ENCODE data around the gene ZNF611.
"Not testable (repeated sequence)": the region's sequence is repeated elsewhere in the genome, so short reads cannot be mapped to it uniquely, and the experiment has no call there.

The ZNF611 gene

GRCh38 chr19:52734893-52735661 is at the start of gene ZNF611:
Gene ZNF611 (minus strand): TSS chr19:52735044. CDS start chr19:52715894, 19,150 bp downstream.
- peak; percentile 99 to 100 for DNase-seq (ENCODE audit: low read depth in 2 of 2, low spot score in 1 of 2)

- not testable (repeated sequence) for DNase-seq (ENCODE audit: low read depth in 2 of 2, low spot score in 1 of 2)
These were observed 48.0 kb upstream of the ZNF611 start for GRCh38 chr19:52782864-52783263.

GRCh38 chr19:52778811-52779210 is 44.0 kb upstream of the ZNF611 start:
- DNase-seq (ENCODE audit: low read depth in 2 of 2, low spot score in 1 of 2): no peak

- not testable (repeated sequence) for DNase-seq (ENCODE audit: low read depth in 2 of 2, low spot score in 1 of 2)
These were observed 21.6 kb upstream of the ZNF611 start for GRCh38 chr19:52756447-52756846.

GRCh38 chr19:52749780-52750179 is 14.9 kb upstream of the ZNF611 start:
- no peak for DNase-seq (ENCODE audit: low read depth in 2 of 2, low spot score in 1 of 2)

GRCh38 chr19:52748336-52748950 is 13.6 kb upstream of the ZNF611 start:
- DNase-seq (ENCODE audit: low read depth in 2 of 2, low spot score in 1 of 2): no peak

GRCh38 chr19:52745919-52746318 is 11.1 kb upstream of the ZNF611 start:
- DNase-seq (ENCODE audit: low read depth in 2 of 2, low spot score in 1 of 2): not testable (repeated sequence)

- DNase-seq (ENCODE audit: low read depth in 2 of 2, low spot score in 1 of 2): no peak
These were observed 8.2 kb upstream of the ZNF611 start for GRCh38 chr19:52743091-52743490.

GRCh38 chr19:52742516-52742915 is 7.7 kb upstream of the ZNF611 start:
- no peak for DNase-seq (ENCODE audit: low read depth in 2 of 2, low spot score in 1 of 2)

GRCh38 chr19:52741951-52742485 is 7.2 kb upstream of the ZNF611 start:
- DNase-seq (ENCODE audit: low read depth in 2 of 2, low spot score in 1 of 2): no peak

- not testable (repeated sequence) for DNase-seq (ENCODE audit: low read depth in 2 of 2, low spot score in 1 of 2)
These were observed 6.5 kb upstream of the ZNF611 start for GRCh38 chr19:52741371-52741770.

- no peak for DNase-seq (ENCODE audit: low read depth in 2 of 2, low spot score in 1 of 2)
These were observed 4.7 kb upstream of the ZNF611 start for GRCh38 chr19:52739576-52739975.

- no peak for DNase-seq (ENCODE audit: low read depth in 2 of 2, low spot score in 1 of 2)
These were observed 890 bp upstream of the ZNF611 start for GRCh38 chr19:52735734-52736133.

GRCh38 chr19:52734331-52734892 is 432 bp downstream of the ZNF611 start:
- no peak for DNase-seq (ENCODE audit: low read depth in 2 of 2, low spot score in 1 of 2)

GRCh38 chr19:52726051-52726450 is 8.8 kb downstream of the ZNF611 start:
- not testable (repeated sequence) for DNase-seq (ENCODE audit: low read depth in 2 of 2, low spot score in 1 of 2)

GRCh38 chr19:52725528-52725961 is 9.3 kb downstream of the ZNF611 start:
- DNase-seq (ENCODE audit: low read depth in 2 of 2, low spot score in 1 of 2): no peak

- DNase-seq (ENCODE audit: low read depth in 2 of 2, low spot score in 1 of 2): no peak
These were observed 9.9 kb downstream of the ZNF611 start for GRCh38 chr19:52724701-52725514.

- not testable (repeated sequence) for DNase-seq (ENCODE audit: low read depth in 2 of 2, low spot score in 1 of 2)
These were observed 10.8 kb downstream of the ZNF611 start for GRCh38 chr19:52723907-52724598.

GRCh38 chr19:52722062-52723003 is 12.5 kb downstream of the ZNF611 start:
- no peak for DNase-seq (ENCODE audit: low read depth in 2 of 2, low spot score in 1 of 2)
